Activated B cell treated with CpG ODN at 0.5 μM for 24 hours (primary cell): Measurements from ENCODE around the gene ALKBH5. TPM values are rescaled to one million over a fixed set of nuclear protein-coding genes. Genes with fewer than 3 reads are reported as not detected.
A peak's percentile ranks its signal among the peaks of the same experiment; 100 is the strongest.

Experiments used
- ATAC-seq: fragments of 200-7000 bp; cut with Tn5 transposase; one replicate; pipeline ENCODE4 v1.10.0; 2021; ENCODE audit warnings: low read depth, mild to moderate bottlenecking, moderate library complexity
- CTCF ChIA-PET: fragments of 350-600 bp; sonication (Branson Sonifier 250); formaldehyde crosslinking; loops from one replicate; lab custom pipeline; 2021; ENCODE audit warnings: antibody characterized with exemption; lab: Charles Lee
- POLR2A ChIA-PET: fragments of 350-600 bp; sonication (Branson Sonifier 250); formaldehyde crosslinking; loops from one replicate; lab custom pipeline; 2021; ENCODE audit warnings: antibody characterized with exemption; lab: Charles Lee
- DNase-seq: peaks from one replicate; pipeline ENCODE4 v3.0.0; 2022
- H3K27ac Mint-ChIP-seq: one replicate; pipeline ENCODE4 v1.8.0; 2020; ENCODE audit warnings: mixed read lengths
- H3K27me3 Mint-ChIP-seq: one replicate; pipeline ENCODE4 v1.8.0; 2021; ENCODE audit warnings: mixed read lengths
- H3K36me3 Mint-ChIP-seq: one replicate; pipeline ENCODE4 v1.8.0; 2021; ENCODE audit warnings: low read depth, mixed read lengths
- H3K4me1 Mint-ChIP-seq: one replicate; pipeline ENCODE4 v1.8.0; 2021; ENCODE audit warnings: mixed read lengths
- H3K4me3 Mint-ChIP-seq: one replicate; pipeline ENCODE4 v1.8.0; 2020; ENCODE audit warnings: mild to moderate bottlenecking, mixed read lengths
- H3K9me3 Mint-ChIP-seq: one replicate; pipeline ENCODE4 v1.8.0; 2020; ENCODE audit warnings: mixed read lengths
- CTCF ChIP-seq: fragments of 200-600 bp; IDR thresholded peaks from one replicate; pipeline ENCODE4 v1.8.0; 2022; ENCODE audit warnings: antibody characterized with exemption, mild to moderate bottlenecking
- intact Hi-C: fragments of 100-400 bp; cut with micrococcal nuclease; formaldehyde crosslinking; loops from one replicate; pipeline ENCODE4 v1.15.1; 2024
- total RNA-seq: library from RNA; stranded (reverse); gene quantifications from 2 replicates; pipeline ENCODE4 v1.2.3, GENCODE V29; 2022

ALKBH5 gene
- total RNA-seq, 1 donor from 2014 or later = 74.6 TPM

- ATAC-seq (no peak), DNase-seq (no peak)
- no peaks in the 10 kb centered on the region for H3K27me3 Mint-ChIP-seq
- no peak for TF ChIP-seq CTCF
- CTCF ChIA-PET = no interaction called here
- POLR2A ChIA-PET = no interaction called here
- no peaks in the 10 kb centered on the region for H3K9me3 Mint-ChIP-seq
- H3K4me1 Mint-ChIP-seq = no peaks in the 10 kb centered on the region
- no peak overlapping the region for H3K27ac Mint-ChIP-seq
- H3K4me3 Mint-ChIP-seq = no peak overlapping the region
- no peaks in the 10 kb centered on the region for H3K36me3 Mint-ChIP-seq
- intact Hi-C loops = no loop called here
Observed at GRCh38 chr17:18146980-18147379, 36.6 kb upstream of the ALKBH5 start.

- no peaks in the 10 kb centered on the region for H3K27me3 Mint-ChIP-seq
- H3K4me1 Mint-ChIP-seq = peaks cover 8% of the 10 kb centered on the region
- intact Hi-C loops = no loop called here
- H3K4me3 Mint-ChIP-seq = no peak overlapping the region
- TF ChIP-seq CTCF = no peak
- no peak for ATAC-seq
- no peak overlapping the region for H3K27ac Mint-ChIP-seq
- ChIA-PET CTCF (no interaction called here), POLR2A (interaction anchor here (0.6 kb wide), 1 partner anchor 36 kb away, joined by 4 read pairs; no protein-coding TSS in a partner anchor)
- H3K9me3 Mint-ChIP-seq = no peaks in the 10 kb centered on the region
- no peaks in the 10 kb centered on the region for H3K36me3 Mint-ChIP-seq
- DNase-seq = no peak
Observed at GRCh38 chr17:18148586-18148985, 35.0 kb upstream of the ALKBH5 start.

GRCh38 chr17:18151290-18151689, 32.3 kb upstream of the ALKBH5 start:
- no peaks in the 10 kb centered on the region for H3K27me3 Mint-ChIP-seq
- H3K4me3 Mint-ChIP-seq = no peak overlapping the region
- DNase-seq (no peak), ATAC-seq (no peak)
- TF ChIP-seq CTCF = no peak
- intact Hi-C loops = loop anchor here (10.0 kb wide), 1 partner anchor 164 kb away; the partner anchor contains the start of genes SMCR8 and TOP3A
- ChIA-PET POLR2A (interaction anchor here (0.5 to 2.0 kb wide), 2 partner anchors 32 to 40 kb away, joined by 4 to 7 read pairs; partner anchors contain the start of gene ALKBH5), CTCF (no interaction called here)
- no peaks in the 10 kb centered on the region for H3K9me3 Mint-ChIP-seq
- H3K27ac Mint-ChIP-seq = no peak overlapping the region
- peaks cover 15% of the 10 kb centered on the region for H3K4me1 Mint-ChIP-seq
- no peaks in the 10 kb centered on the region for H3K36me3 Mint-ChIP-seq

GRCh38 chr17:18155179-18155578, 28.4 kb upstream of the ALKBH5 start:
- TF ChIP-seq CTCF = no peak
- Mint-ChIP-seq H3K9me3 (no peaks in the 10 kb centered on the region), H3K4me1 (peaks cover 26% of the 10 kb centered on the region), H3K4me3 (no peak overlapping the region), H3K27me3 (no peaks in the 10 kb centered on the region), H3K36me3 (no peaks in the 10 kb centered on the region), H3K27ac (peak overlapping the region; percentile 41)
- intact Hi-C loops = loop anchor here (5.0 to 10.0 kb wide), 2 partner anchors 118 to 160 kb away; partner anchors contain the start of genes ATPAF2, GID4, SMCR8 and TOP3A
- no peak for DNase-seq
- POLR2A ChIA-PET = interaction anchor here (1.3 kb wide), 2 partner anchors 28 to 29 kb away, joined by 3 to 7 read pairs; partner anchors contain the start of gene ALKBH5
- CTCF ChIA-PET = no interaction called here
- no peak for ATAC-seq

GRCh38 chr17:18156171-18156975, 27.3 kb upstream of the ALKBH5 start:
- TF ChIP-seq CTCF = no peak
- Mint-ChIP-seq H3K4me3 (no peak overlapping the region), H3K9me3 (no peaks in the 10 kb centered on the region), H3K4me1 (peaks cover 28% of the 10 kb centered on the region), H3K27ac (no peak overlapping the region), H3K27me3 (no peaks in the 10 kb centered on the region), H3K36me3 (no peaks in the 10 kb centered on the region)
- DNase-seq = no peak
- intact Hi-C loops = loop anchor here (5.0 to 10.0 kb wide), 2 partner anchors 119 to 158 kb away; partner anchors contain the start of genes ATPAF2, GID4, SMCR8 and TOP3A
- ATAC-seq = no peak
- CTCF ChIA-PET = no interaction called here
- POLR2A ChIA-PET = interaction anchor here (1.3 kb wide), 2 partner anchors 27 to 28 kb away, joined by 3 to 7 read pairs; partner anchors contain the start of gene ALKBH5
